ENCODE measurements around the gene FAM78B. TPM values are rescaled to one million over a fixed set of nuclear protein-coding genes. Genes with fewer than 3 reads are reported as not detected.

The FAM78B gene
- total and polyA plus RNA-seq, 2 experiments from 2014 or later = 0.77 TPM; not detected in 1

GRCh38 chr1:166083887-166084286 lies 82.9 kb downstream of the FAM78B start:
- H3K4me3 ChIP-seq = no peak overlapping the region
- H3K36me3 ChIP-seq (replicated peaks; ENCODE audit: insufficient read depth, low read depth) = no peaks in the 10 kb centered on the region
- H2AFZ ChIP-seq = no peak overlapping the region
- DNase-seq (ENCODE audit: low spot score) = no peak
- 49% methylated on average over 2 of the region's 2 CpGs for WGBS (ENCODE audit: low lambda C conversion rate, missing lambda C conversion rate)
- TF ChIP-seq EZH2 (IDR thresholded peaks at IDR 0.05; ENCODE audit: borderline replicate concordance) = no peak
- no peak for TF ChIP-seq EZH2phosphoT487 (IDR thresholded peaks at IDR 0.05; ENCODE audit: low read depth, severe bottlenecking, unreplicated experiment)
- no peak for TF ChIP-seq CTCF (IDR thresholded peaks at IDR 0.05; ENCODE audit: poor library complexity)
- no peak overlapping the region for H3K27ac ChIP-seq
- no peaks in the 10 kb centered on the region for H4K20me1 ChIP-seq (ENCODE audit: insufficient read depth, poor library complexity, severe bottlenecking)
- no peaks in the 10 kb centered on the region for H3K9me2 ChIP-seq (replicated peaks; ENCODE audit: insufficient read depth)
- H3K79me2 ChIP-seq = no peaks in the 10 kb centered on the region
- no peak overlapping the region for H3K4me2 ChIP-seq
- no peaks in the 10 kb centered on the region for H3K9me3 ChIP-seq (ENCODE audit: low read depth)
- H3K27me3 ChIP-seq = no peaks in the 10 kb centered on the region
- H3K4me1 ChIP-seq (ENCODE audit: insufficient read depth) = no peaks in the 10 kb centered on the region

GRCh38 chr1:166082601-166083000 lies 84.2 kb downstream of the FAM78B start:
- 87% methylated on average over 5 of the region's 5 CpGs for WGBS (ENCODE audit: low lambda C conversion rate, missing lambda C conversion rate)
- no peaks in the 10 kb centered on the region for H3K4me1 ChIP-seq (ENCODE audit: insufficient read depth)

GRCh38 chr1:166080967-166081870 lies 85.6 kb downstream of the FAM78B start:
- no peak for TF ChIP-seq EZH2phosphoT487 (IDR thresholded peaks at IDR 0.05; ENCODE audit: low read depth, severe bottlenecking, unreplicated experiment)
- TF ChIP-seq EZH2 (IDR thresholded peaks at IDR 0.05; ENCODE audit: borderline replicate concordance) = no peak
- TF ChIP-seq CTCF (IDR thresholded peaks at IDR 0.05; ENCODE audit: poor library complexity) = no peak
- 81% methylated on average over 14 of the region's 14 CpGs for WGBS (ENCODE audit: low lambda C conversion rate, missing lambda C conversion rate)
- DNase-seq (ENCODE audit: low spot score) = no peak
- no peak overlapping the region for H3K4me2 ChIP-seq
- no peaks in the 10 kb centered on the region for H3K79me2 ChIP-seq
- no peaks in the 10 kb centered on the region for H3K27me3 ChIP-seq
- H4K20me1 ChIP-seq (ENCODE audit: insufficient read depth, poor library complexity, severe bottlenecking) = no peaks in the 10 kb centered on the region
- no peaks in the 10 kb centered on the region for H3K36me3 ChIP-seq (replicated peaks; ENCODE audit: insufficient read depth, low read depth)
- no peak overlapping the region for H3K27ac ChIP-seq
- no peak overlapping the region for H2AFZ ChIP-seq
- no peaks in the 10 kb centered on the region for H3K4me1 ChIP-seq (ENCODE audit: insufficient read depth)
- no peaks in the 10 kb centered on the region for H3K9me3 ChIP-seq (ENCODE audit: low read depth)
- H3K9me2 ChIP-seq (replicated peaks; ENCODE audit: insufficient read depth) = no peaks in the 10 kb centered on the region
- no peak overlapping the region for H3K4me3 ChIP-seq

More at GRCh38 chr1:166082601-166083000, 84.2 kb downstream of the FAM78B start:
- Histone ChIP-seq H3K9me3 (ENCODE audit: low read depth) (no peaks in the 10 kb centered on the region), H3K79me2 (no peaks in the 10 kb centered on the region), H3K4me3 (no peak overlapping the region), H2AFZ (no peak overlapping the region), H4K20me1 (ENCODE audit: insufficient read depth, poor library complexity, severe bottlenecking) (no peaks in the 10 kb centered on the region), H3K9me2 (replicated peaks; ENCODE audit: insufficient read depth) (no peaks in the 10 kb centered on the region), H3K27ac (no peak overlapping the region), H3K27me3 (no peaks in the 10 kb centered on the region), H3K4me2 (no peak overlapping the region), H3K36me3 (replicated peaks; ENCODE audit: insufficient read depth, low read depth) (no peaks in the 10 kb centered on the region)
- TF ChIP-seq CTCF (IDR thresholded peaks at IDR 0.05; ENCODE audit: poor library complexity) = no peak
- TF ChIP-seq EZH2phosphoT487 (IDR thresholded peaks at IDR 0.05; ENCODE audit: low read depth, severe bottlenecking, unreplicated experiment) = no peak
- TF ChIP-seq EZH2 (IDR thresholded peaks at IDR 0.05; ENCODE audit: borderline replicate concordance) = no peak
- no peak for DNase-seq (ENCODE audit: low spot score)
